NCI-H2196 treated with DMSO at 0.1 percent for 48 hours (cell line): ENCODE results near the gene NUP62.

Source experiments
- DNase-seq: peaks from one replicate; lab custom pipeline; 2025; ENCODE audit not compliant: unreplicated experiment; lab: John Stamatoyannopoulos, UW

The NUP62 gene

GRCh38 chr19:49881672-49882394, 47.5 kb downstream of the NUP62 start:
- no peak for DNase-seq

- DNase-seq = no peak
Measured at GRCh38 chr19:49881186-49881585, 48.1 kb downstream of the NUP62 start.

- no peak for DNase-seq
Measured at GRCh38 chr19:49880162-49880869, 49.0 kb downstream of the NUP62 start.

- no peak for DNase-seq
Measured at GRCh38 chr19:49879243-49879963, 49.9 kb downstream of the NUP62 start.

GRCh38 chr19:49878744-49879070, 50.6 kb downstream of the NUP62 start:
- DNase-seq = no peak

- peak; percentile 89 for DNase-seq
Measured at GRCh38 chr19:49877879-49878743, 51.2 kb downstream of the NUP62 start.

- DNase-seq = peak; percentile 99
Measured at GRCh38 chr19:49877020-49877878, 52.1 kb downstream of the NUP62 start, which contains the start of the genes AKT1S1 and TBC1D17. Gene AKT1S1, minus strand, starts transcription at chr19:49877355. Its CDS starts 4,060 bp downstream, at chr19:49873295. Gene TBC1D17, plus strand, starts transcription at chr19:49877702. Its CDS starts 22 bp downstream, at chr19:49877724.

GRCh38 chr19:49876422-49877019, 52.8 kb downstream of the NUP62 start:
- peak; percentile 95 for DNase-seq

- DNase-seq = no peak
Measured at GRCh38 chr19:49875857-49876421, 53.4 kb downstream of the NUP62 start.

GRCh38 chr19:49875177-49875576, 54.1 kb downstream of the NUP62 start:
- no peak for DNase-seq

- DNase-seq = no peak
Measured at GRCh38 chr19:49874503-49875157, 54.7 kb downstream of the NUP62 start.

GRCh38 chr19:49873834-49874233, 55.5 kb downstream of the NUP62 start:
- DNase-seq = no peak

GRCh38 chr19:49873129-49873521, 56.2 kb downstream of the NUP62 start:
- no peak for DNase-seq

GRCh38 chr19:49872245-49873128, 56.8 kb downstream of the NUP62 start:
- no peak for DNase-seq

GRCh38 chr19:49871349-49871985, 57.8 kb downstream of the NUP62 start:
- no peak for DNase-seq

- DNase-seq = no peak
Measured at GRCh38 chr19:49870309-49870901, 58.9 kb downstream of the NUP62 start.
